ENCODE data around the gene RHOJ. TPM values are rescaled to one million over a fixed set of nuclear protein-coding genes. Genes with fewer than 3 reads are reported as not detected.

Gene RHOJ
- total and polyA plus RNA-seq, 2 of the 13 experiments (the other 11 are each of a cell fraction or from before 2014, with no cell fraction given), result 0.22 to 1.3 TPM

DNA sequence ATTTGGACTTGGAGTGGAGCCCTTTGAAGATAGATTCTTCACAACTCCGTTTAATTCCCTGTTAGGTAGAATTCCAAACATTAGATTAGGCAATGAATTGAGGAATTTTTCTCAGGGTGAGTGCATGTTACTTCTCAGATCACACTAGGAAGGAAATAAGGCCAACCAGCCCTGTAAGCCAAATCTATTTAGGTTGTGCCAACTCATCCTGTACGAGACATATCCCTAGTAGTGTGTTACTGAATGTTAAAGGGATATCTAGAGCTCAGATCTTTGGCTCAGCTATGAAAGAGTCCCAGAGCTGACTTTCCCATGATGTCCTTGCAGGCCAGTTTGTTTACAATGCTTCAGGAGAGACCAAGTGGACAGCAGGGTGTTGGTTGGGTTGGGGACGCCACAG, 68.9 kb downstream of the RHOJ start:
- ATAC-seq, result no peak
- no peaks in the 10 kb centered on the region for H3K36me3 ChIP-seq (replicated peaks in 1 of 2; ENCODE audit: control insufficient read depth in 1 of 2, insufficient read depth in 2 of 2, low read length in 2 of 2)
- no peaks in the 10 kb centered on the region for H3K9me3 ChIP-seq (ENCODE audit: low read length)
- H2AFZ ChIP-seq (ENCODE audit: low read length), result no peak overlapping the region
- no peak for FAIRE-seq
- H3K9ac ChIP-seq (ENCODE audit: insufficient read depth, low read depth, low read length), result no peak overlapping the region
- no peak overlapping the region for H3K27ac ChIP-seq (ENCODE audit: extremely low read length, insufficient read depth, low read length)
- H3K4me1 ChIP-seq (ENCODE audit: insufficient read depth, low read length), result no peaks in the 10 kb centered on the region
- DNase-seq (ENCODE audit: low spot score), result no peak
- POLR2A ChIA-PET, result no interaction called here
- 7% methylated on average over 2 of the region's 3 CpGs for WGBS (ENCODE audit: low lambda C conversion rate)
- no peaks in the 10 kb centered on the region for H3K27me3 ChIP-seq (ENCODE audit: control insufficient read depth in 1 of 2, insufficient read depth in 2 of 2, low read length in 2 of 2)
- CTCF ChIA-PET (ENCODE audit: low intra/inter-chr PET ratio, low total read pairs), result no interaction called here
- H3K4me2 ChIP-seq (ENCODE audit: low read depth, low read length), result no peak overlapping the region
- no TSS peak for BruUV-seq (replicated peaks)
- in situ Hi-C loops (cut with HindIII; ENCODE audit: extremely low pct_ligation_motif_present, low pct_unique_long_range_greater_than_20kb) (loop anchor here (10.0 kb wide), 1 partner anchor 228 kb away; the partner anchor contains the start of gene KCNH5), intact Hi-C loops (cut with micrococcal nuclease; ENCODE audit: unreplicated experiment) (loop anchor here (10.0 kb wide), 1 partner anchor 228 kb away; the partner anchor contains the start of gene KCNH5)
- no peaks in the 10 kb centered on the region for H3K79me2 ChIP-seq (ENCODE audit: insufficient read depth, low read length)
- H4K20me1 ChIP-seq (ENCODE audit: insufficient read depth, low read length), result no peaks in the 10 kb centered on the region
- no peak overlapping the region for H3K4me3 ChIP-seq (replicated peaks in 1 of 3; ENCODE audit: insufficient read depth in 1 of 3, low read depth in 2 of 3, low read length in 3 of 3)
- TF ChIP-seq, protein P1, sequence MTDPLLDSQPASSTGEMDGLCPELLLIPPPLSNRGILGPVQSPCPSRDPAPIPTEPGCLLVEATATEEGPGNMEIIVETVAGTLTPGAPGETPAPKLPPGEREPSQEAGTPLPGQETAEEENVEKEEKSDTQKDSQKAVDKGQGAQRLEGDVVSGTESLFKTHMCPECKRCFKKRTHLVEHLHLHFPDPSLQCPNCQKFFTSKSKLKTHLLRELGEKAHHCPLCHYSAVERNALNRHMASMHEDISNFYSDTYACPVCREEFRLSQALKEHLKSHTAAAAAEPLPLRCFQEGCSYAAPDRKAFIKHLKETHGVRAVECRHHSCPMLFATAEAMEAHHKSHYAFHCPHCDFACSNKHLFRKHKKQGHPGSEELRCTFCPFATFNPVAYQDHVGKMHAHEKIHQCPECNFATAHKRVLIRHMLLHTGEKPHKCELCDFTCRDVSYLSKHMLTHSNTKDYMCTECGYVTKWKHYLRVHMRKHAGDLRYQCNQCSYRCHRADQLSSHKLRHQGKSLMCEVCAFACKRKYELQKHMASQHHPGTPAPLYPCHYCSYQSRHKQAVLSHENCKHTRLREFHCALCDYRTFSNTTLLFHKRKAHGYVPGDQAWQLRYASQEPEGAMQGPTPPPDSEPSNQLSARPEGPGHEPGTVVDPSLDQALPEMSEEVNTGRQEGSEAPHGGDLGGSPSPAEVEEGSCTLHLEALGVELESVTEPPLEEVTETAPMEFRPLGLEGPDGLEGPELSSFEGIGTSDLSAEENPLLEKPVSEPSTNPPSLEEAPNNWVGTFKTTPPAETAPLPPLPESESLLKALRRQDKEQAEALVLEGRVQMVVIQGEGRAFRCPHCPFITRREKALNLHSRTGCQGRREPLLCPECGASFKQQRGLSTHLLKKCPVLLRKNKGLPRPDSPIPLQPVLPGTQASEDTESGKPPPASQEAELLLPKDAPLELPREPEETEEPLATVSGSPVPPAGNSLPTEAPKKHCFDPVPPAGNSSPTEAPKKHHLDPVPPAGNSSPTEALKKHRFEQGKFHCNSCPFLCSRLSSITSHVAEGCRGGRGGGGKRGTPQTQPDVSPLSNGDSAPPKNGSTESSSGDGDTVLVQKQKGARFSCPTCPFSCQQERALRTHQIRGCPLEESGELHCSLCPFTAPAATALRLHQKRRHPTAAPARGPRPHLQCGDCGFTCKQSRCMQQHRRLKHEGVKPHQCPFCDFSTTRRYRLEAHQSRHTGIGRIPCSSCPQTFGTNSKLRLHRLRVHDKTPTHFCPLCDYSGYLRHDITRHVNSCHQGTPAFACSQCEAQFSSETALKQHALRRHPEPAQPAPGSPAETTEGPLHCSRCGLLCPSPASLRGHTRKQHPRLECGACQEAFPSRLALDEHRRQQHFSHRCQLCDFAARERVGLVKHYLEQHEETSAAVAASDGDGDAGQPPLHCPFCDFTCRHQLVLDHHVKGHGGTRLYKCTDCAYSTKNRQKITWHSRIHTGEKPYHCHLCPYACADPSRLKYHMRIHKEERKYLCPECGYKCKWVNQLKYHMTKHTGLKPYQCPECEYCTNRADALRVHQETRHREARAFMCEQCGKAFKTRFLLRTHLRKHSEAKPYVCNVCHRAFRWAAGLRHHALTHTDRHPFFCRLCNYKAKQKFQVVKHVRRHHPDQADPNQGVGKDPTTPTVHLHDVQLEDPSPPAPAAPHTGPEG (CRISPR knock-in tag; IDR thresholded peaks at IDR 0.05), result no peak
- TF ChIP-seq, protein P2, sequence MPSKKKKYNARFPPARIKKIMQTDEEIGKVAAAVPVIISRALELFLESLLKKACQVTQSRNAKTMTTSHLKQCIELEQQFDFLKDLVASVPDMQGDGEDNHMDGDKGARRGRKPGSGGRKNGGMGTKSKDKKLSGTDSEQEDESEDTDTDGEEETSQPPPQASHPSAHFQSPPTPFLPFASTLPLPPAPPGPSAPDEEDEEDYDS (CRISPR knock-in tag; IDR thresholded peaks at IDR 0.05), result no peak
- TF ChIP-seq, protein P3, sequence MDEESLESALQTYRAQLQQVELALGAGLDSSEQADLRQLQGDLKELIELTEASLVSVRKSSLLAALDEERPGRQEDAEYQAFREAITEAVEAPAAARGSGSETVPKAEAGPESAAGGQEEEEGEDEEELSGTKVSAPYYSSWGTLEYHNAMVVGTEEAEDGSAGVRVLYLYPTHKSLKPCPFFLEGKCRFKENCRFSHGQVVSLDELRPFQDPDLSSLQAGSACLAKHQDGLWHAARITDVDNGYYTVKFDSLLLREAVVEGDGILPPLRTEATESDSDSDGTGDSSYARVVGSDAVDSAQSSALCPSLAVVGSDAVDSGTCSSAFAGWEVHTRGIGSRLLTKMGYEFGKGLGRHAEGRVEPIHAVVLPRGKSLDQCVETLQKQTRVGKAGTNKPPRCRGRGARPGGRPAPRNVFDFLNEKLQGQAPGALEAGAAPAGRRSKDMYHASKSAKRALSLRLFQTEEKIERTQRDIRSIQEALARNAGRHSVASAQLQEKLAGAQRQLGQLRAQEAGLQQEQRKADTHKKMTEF (CRISPR knock-in tag; IDR thresholded peaks at IDR 0.05), result no peak
